HCT116 (cell line): ENCODE results near the gene DLG2. TPM values are rescaled to one million over a fixed set of nuclear protein-coding genes. Genes with fewer than 3 reads are reported as not detected.

Experiments
- ATAC-seq: fragments of 200-7000 bp; cut with Tn5 transposase; 2 replicates; pipeline ENCODE4 v1.9.1; 2020; ENCODE audit warnings: mild to moderate bottlenecking, moderate library complexity
- BruUV-seq: library from RNA; stranded (reverse); fragments of 400-500 nt; replicated peaks from 2 replicates; lab custom pipeline; 2021; lab: Mats Ljungman, UMichigan
- CTCF ChIA-PET: fragments of 300-600 bp; sonication (Branson Sonifier 250); formaldehyde crosslinking; loops from one replicate; lab custom pipeline; 2021; ENCODE audit warnings: antibody characterized with exemption; lab: Charles Lee
- POLR2A ChIA-PET: fragments of 300-600, 350-600 bp; sonication (Branson Sonifier 250); formaldehyde crosslinking; loops from one replicate; lab custom pipeline; 2021; ENCODE audit warnings: antibody characterized with exemption; lab: Charles Lee
- RAD21 ChIA-PET, 2 experiments: fragments of 300-600 bp; sonication (Branson Sonifier 250); formaldehyde crosslinking; loops; one replicate each; lab custom pipeline; 2023; ENCODE audit warnings: low total read pairs in 2 of 2; ENCODE audit not compliant: uncharacterized antibody in 2 of 2, unreplicated experiment in 2 of 2, low non-redundant PET in 1 of 2; lab: Charles Lee
- DNase-seq: peaks from one replicate; pipeline ENCODE4 v3.0.0-alpha.2; 2010; ENCODE audit warnings: low read depth, low spot score
- H2AFZ ChIP-seq: fragments of 200-600 bp; shearing (Covaris generic), sonication (generic); 2 replicates; pipeline ENCODE4 v1.6.1; 2017; ENCODE audit warnings: low read depth, mixed run types, mixed read lengths, antibody characterized with exemption, low read length; ENCODE audit not compliant: poor library complexity, severe bottlenecking
- H3K27ac ChIP-seq: 2 replicates; pipeline ENCODE4 v1.5.1; 2012; ENCODE audit warnings: low read depth, low read length
- H3K27me3 ChIP-seq: fragments of 200-600 bp; sonication (generic); 2 replicates; pipeline ENCODE4 v1.6.1; 2016; ENCODE audit warnings: mixed run types, low read length, mixed read lengths; ENCODE audit not compliant: insufficient read depth
- H3K36me3 ChIP-seq, 2 experiments: fragments of 200-500 bp in 1 of 2; fragments of 200-600 bp in 1 of 2; sonication (Bioruptor generic) in 1 of 2; sonication (generic) in 1 of 2; 2 replicates each; pipeline versions ENCODE4 v1.5.1 to v1.6.1; 2014 to 2016; ENCODE audit warnings: low read length in 2 of 2, inconsistent platforms in 1 of 2, mixed read lengths in 1 of 2, mixed run types in 1 of 2; ENCODE audit not compliant: insufficient read depth in 2 of 2, control insufficient read depth in 1 of 2
- H3K4me1 ChIP-seq, 2 experiments: fragments of 200-600 bp in 1 of 2; sonication (generic) in 1 of 2; 2 replicates each; pipeline versions ENCODE4 v1.5.1 to v1.6.1; 2012 to 2017; ENCODE audit warnings: low read length in 2 of 2, inconsistent platforms in 1 of 2, mild to moderate bottlenecking in 1 of 2, mixed read lengths in 1 of 2, mixed run types in 1 of 2, moderate library complexity in 1 of 2; ENCODE audit not compliant: insufficient read depth in 2 of 2, control insufficient read depth in 1 of 2
- H3K4me2 ChIP-seq: fragments of 200-600 bp; sonication (generic); 2 replicates; pipeline ENCODE4 v1.6.1; 2017; ENCODE audit warnings: mixed run types, low read length, mixed read lengths
- H3K4me3 ChIP-seq, 2 experiments: fragments of 200-600 bp in 1 of 2; sonication (generic) in 1 of 2; replicated peaks in 1 of 2; 2 replicates each; pipeline ENCODE4 v1.5.1; 2011 to 2016; ENCODE audit warnings: low read length in 2 of 2, control low read depth in 1 of 2, low read depth in 1 of 2, mild to moderate bottlenecking in 1 of 2, mixed read lengths in 1 of 2, mixed run types in 1 of 2
- H3K79me2 ChIP-seq: fragments of 200-600 bp; sonication (generic); 2 replicates; pipeline ENCODE4 v1.6.1; 2017; ENCODE audit warnings: mild to moderate bottlenecking, mixed run types, low read length, moderate library complexity, mixed read lengths; ENCODE audit not compliant: insufficient read depth
- H3K9ac ChIP-seq: fragments of 200-600 bp; sonication (generic); 2 replicates; pipeline ENCODE4 v1.6.1; 2016; ENCODE audit warnings: low read length, mixed read lengths
- H3K9me2 ChIP-seq: fragments of 200-600 bp; sonication (generic), shearing (Covaris generic); 2 replicates; pipeline ENCODE4 v1.6.1; 2017; ENCODE audit warnings: mixed run types, mild to moderate bottlenecking, moderate library complexity; ENCODE audit not compliant: insufficient read depth
- H3K9me3 ChIP-seq, 2 experiments: fragments of 200-500 bp in 1 of 2; fragments of 200-600 bp in 1 of 2; sonication (Bioruptor generic) in 1 of 2; sonication (generic) in 1 of 2; 2 replicates each; pipeline ENCODE4 v1.6.1; 2014 to 2017; ENCODE audit warnings: low read length in 2 of 2, mixed read lengths in 2 of 2, inconsistent platforms in 1 of 2, low read depth in 1 of 2, mild to moderate bottlenecking in 1 of 2, mixed run types in 1 of 2, moderate library complexity in 1 of 2; ENCODE audit not compliant: control insufficient read depth in 1 of 2, insufficient read depth in 1 of 2
- H4K20me1 ChIP-seq: fragments of 200-600 bp; sonication (generic), shearing (Covaris generic); 2 replicates; pipeline ENCODE4 v1.6.1; 2017; ENCODE audit warnings: mixed run types, mild to moderate bottlenecking, moderate library complexity; ENCODE audit not compliant: insufficient read depth
- ATF3 ChIP-seq: IDR thresholded peaks from 2 replicates; pipeline ENCODE4 v1.6.1; 2012
- CBX3 ChIP-seq: IDR thresholded peaks from 2 replicates; pipeline ENCODE4 v1.6.1; 2012; ENCODE audit warnings: low read depth
- CEBPB ChIP-seq: IDR thresholded peaks from 2 replicates; pipeline ENCODE4 v1.6.1; 2012; ENCODE audit warnings: low read depth
- CTCF ChIP-seq, 3 experiments: fragments of 200-600 bp in 1 of 3; sonication (generic) in 1 of 3; IDR thresholded peaks in 2 of 3; conservative IDR thresholded peaks in 1 of 3; 2 replicates each; pipeline ENCODE4 v1.5.1; 2012 to 2017; ENCODE audit warnings: low read depth in 2 of 3, low read length in 2 of 3, antibody characterized with exemption in 1 of 3, borderline replicate concordance in 1 of 3, control low read depth in 1 of 3, mild to moderate bottlenecking in 1 of 3, mixed read lengths in 1 of 3, mixed run types in 1 of 3, moderate library complexity in 1 of 3; ENCODE audit not compliant: insufficient read depth in 1 of 3
- EGR1 ChIP-seq: IDR thresholded peaks from 2 replicates; pipeline ENCODE4 v1.6.1; 2012; ENCODE audit warnings: low read depth
- ELF1 ChIP-seq: IDR thresholded peaks from 2 replicates; pipeline ENCODE4 v1.6.1; 2012; ENCODE audit warnings: low read depth, borderline replicate concordance
- EZH2 ChIP-seq: fragments of 200-600 bp; sonication (generic); IDR thresholded peaks from 2 replicates; pipeline ENCODE4 v1.6.1; 2017; ENCODE audit warnings: antibody characterized with exemption, mixed run types
- EZH2phosphoT487 ChIP-seq: fragments of 200-600 bp; IDR thresholded peaks from 2 replicates; pipeline ENCODE4 v1.6.1; 2018; ENCODE audit warnings: antibody characterized with exemption, borderline replicate concordance
- FOSL1 ChIP-seq: IDR thresholded peaks from 2 replicates; pipeline ENCODE4 v1.6.1; 2012; ENCODE audit warnings: low read depth
- MAX ChIP-seq: IDR thresholded peaks from 2 replicates; pipeline ENCODE4 v1.6.1; 2012
- POLR2A ChIP-seq: IDR thresholded peaks from 2 replicates; pipeline ENCODE4 v1.7.0; 2011; ENCODE audit warnings: borderline replicate concordance; ENCODE audit not compliant: insufficient read depth, insufficient read length; ENCODE audit errors: extremely low read depth
- POLR2AphosphoS5 ChIP-seq: IDR thresholded peaks from 2 replicates; pipeline ENCODE4 v1.6.1; 2011; ENCODE audit warnings: mild to moderate bottlenecking, low read depth, low read length, moderate library complexity
- RAD21 ChIP-seq: IDR thresholded peaks from 2 replicates; pipeline ENCODE4 v1.6.1; 2012; ENCODE audit warnings: low read depth, mild to moderate bottlenecking
- SIN3A ChIP-seq: IDR thresholded peaks from 2 replicates; pipeline ENCODE4 v1.6.1; 2012; ENCODE audit warnings: low read depth
- SRF ChIP-seq: IDR thresholded peaks from 2 replicates; pipeline ENCODE4 v1.6.1; 2012; ENCODE audit warnings: low read depth
- TCF7L2 ChIP-seq: IDR thresholded peaks from 2 replicates; pipeline ENCODE4 v1.7.0; 2011; ENCODE audit warnings: borderline replicate concordance, inconsistent platforms; ENCODE audit not compliant: insufficient read depth, insufficient read length; ENCODE audit errors: extremely low read depth
- YY1 ChIP-seq: IDR thresholded peaks from 2 replicates; pipeline ENCODE4 v1.6.1; 2011; ENCODE audit warnings: low read length, low read depth, moderate library complexity, mild to moderate bottlenecking; ENCODE audit not compliant: insufficient replicate concordance; ENCODE audit errors: extremely low read depth
- ZFX ChIP-seq: fragments of 450-650 bp; IDR thresholded peaks from 2 replicates; pipeline ENCODE4 v1.6.1; 2017
- intact Hi-C: fragments of 100-400 bp; cut with micrococcal nuclease; formaldehyde crosslinking; loops from 2 replicates; pipeline ENCODE4 v1.10.0; 2022
- total RNA-seq: library from RNA; stranded (reverse); gene quantifications from one replicate; pipeline ENCODE4 v1.2.1, GENCODE V29; 2021; ENCODE audit not compliant: unreplicated experiment

Gene DLG2
- total RNA-seq, 1 experiment from 2014 or later: 2.4 TPM

- TF ChIP-seq MAX (no peak), SRF (no peak), ZFX (no peak), CBX3 (no peak)
- TF ChIP-seq, all 23 proteins: peak for 0
- no TSS peak for BruUV-seq
- POLR2A ChIA-PET: no interaction called here
These were observed 455.4 kb downstream of the DLG2 start for GRCh38 chr11:85171648-85172257.

GRCh38 chr11:85170184-85170583 is 457.0 kb downstream of the DLG2 start:
- peak overlapping the region in 1 of 2 experiments; percentile 21; a peak in 2 of 4 replicates for H3K4me3 ChIP-seq
- peak; percentile 85 for ATAC-seq
- ChIA-PET POLR2A (no interaction called here), CTCF (no interaction called here), RAD21 (no interaction called here)
- H3K9me3 ChIP-seq: no peaks in the 10 kb centered on the region
- no peaks in the 10 kb centered on the region for H3K79me2 ChIP-seq
- intact Hi-C loops: no loop called here
- H3K4me1 ChIP-seq: peaks cover 12 to 28% of the 10 kb centered on the region in 2 experiments
- BruUV-seq: no TSS peak
- no peaks in the 10 kb centered on the region for H4K20me1 ChIP-seq
- peak overlapping the region; percentile 42 for H2AFZ ChIP-seq
- DNase-seq: peak; percentile 53
- no peaks in the 10 kb centered on the region for H3K27me3 ChIP-seq
- no peaks in the 10 kb centered on the region for H3K36me3 ChIP-seq
- H3K9me2 ChIP-seq: no peaks in the 10 kb centered on the region
- H3K9ac ChIP-seq: no peak overlapping the region
- peak overlapping the region; percentile 65 for H3K4me2 ChIP-seq
- H3K27ac ChIP-seq: peak overlapping the region; percentile 48; the same call in 1 of the 2 replicates
- TF ChIP-seq EGR1 (no peak), ZFX (no peak), YY1 (no peak), FOSL1 (peak; percentile 90), POLR2A (no peak), ATF3 (no peak), EZH2phosphoT487 (no peak), POLR2AphosphoS5 (no peak), SIN3A (no peak; the same call in 1 of the 2 replicates), CTCF (IDR thresholded peaks at IDR 0.05 in 2 of 3, conservative IDR thresholded peaks at IDR 0.05 in 1 of 3; ENCODE audit: borderline replicate concordance in 1 of 3, insufficient read depth in 1 of 3, low read depth in 2 of 3, low read length in 2 of 3) (no peak), TCF7L2 (no peak), EZH2 (no peak), ELF1 (no peak), CBX3 (peak; percentile 82), RAD21 (0 out of 2 replicates have a peak, but pooled peaks have one; percentile 17), CEBPB (peak; percentile 43; the same call in 1 of the 2 replicates)

More at GRCh38 chr11:85171648-85172257, 455.4 kb downstream of the DLG2 start:
- no peaks in the 10 kb centered on the region for H3K9me2 ChIP-seq
- DNase-seq: no peak
- RAD21 ChIA-PET: no interaction called here
- H3K79me2 ChIP-seq: no peaks in the 10 kb centered on the region
- peaks cover 12 to 28% of the 10 kb centered on the region in 2 experiments for H3K4me1 ChIP-seq
- intact Hi-C loops: no loop called here
- no peak overlapping the region for H3K4me3 ChIP-seq
- H4K20me1 ChIP-seq: no peaks in the 10 kb centered on the region
- no peak overlapping the region for H2AFZ ChIP-seq
- H3K4me2 ChIP-seq: no peak overlapping the region
- no peak for ATAC-seq
- no peaks in the 10 kb centered on the region for H3K36me3 ChIP-seq
- no peaks in the 10 kb centered on the region for H3K27me3 ChIP-seq
- H3K9ac ChIP-seq: no peak overlapping the region
- no peaks in the 10 kb centered on the region for H3K9me3 ChIP-seq
- no peak overlapping the region for H3K27ac ChIP-seq
- CTCF ChIA-PET: no interaction called here
